ENCODE data around the gene RABGGTA.
"Not testable (repeated sequence)": the region's sequence is repeated elsewhere in the genome, so short reads cannot be mapped to it uniquely, and the experiment has no call there.

The RABGGTA gene

DNA sequence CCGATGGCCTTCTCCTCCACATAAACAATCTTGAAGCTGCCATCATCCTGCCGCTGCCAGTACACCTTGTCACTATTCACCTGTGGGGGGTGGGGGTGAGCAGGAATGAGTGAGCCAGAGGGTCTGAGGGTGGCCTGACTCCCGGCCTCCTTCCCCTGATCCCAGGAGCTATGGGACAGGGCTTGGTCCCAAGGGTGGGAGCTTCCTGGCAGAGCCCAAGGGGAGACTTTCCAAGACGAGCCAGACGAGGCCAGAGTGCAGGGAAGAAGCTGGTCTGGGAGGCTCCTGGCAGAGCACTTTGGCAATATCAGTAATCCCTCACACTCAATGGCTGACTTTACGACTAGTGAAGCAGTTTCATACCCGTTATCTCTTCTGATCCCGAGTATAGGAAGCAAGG is 16.0 kb downstream of the RABGGTA start:
- Histone ChIP-seq H3K36me3 (ENCODE audit: insufficient read depth, low read depth, low read length) (no peaks in the 10 kb centered on the region), H3K9me3 (ENCODE audit: insufficient read depth, low read depth, low read length) (no peaks in the 10 kb centered on the region), H3K4me1 (ENCODE audit: insufficient read depth, low read length) (no peaks in the 10 kb centered on the region), H3K27ac (ENCODE audit: low read length) (no peak overlapping the region), H3K4me3 (ENCODE audit: low read length) (no peak overlapping the region), H3K27me3 (ENCODE audit: insufficient read depth, low read length) (no peaks in the 10 kb centered on the region), H3K9ac (ENCODE audit: low read depth, low read length) (no peak overlapping the region)

DNA sequence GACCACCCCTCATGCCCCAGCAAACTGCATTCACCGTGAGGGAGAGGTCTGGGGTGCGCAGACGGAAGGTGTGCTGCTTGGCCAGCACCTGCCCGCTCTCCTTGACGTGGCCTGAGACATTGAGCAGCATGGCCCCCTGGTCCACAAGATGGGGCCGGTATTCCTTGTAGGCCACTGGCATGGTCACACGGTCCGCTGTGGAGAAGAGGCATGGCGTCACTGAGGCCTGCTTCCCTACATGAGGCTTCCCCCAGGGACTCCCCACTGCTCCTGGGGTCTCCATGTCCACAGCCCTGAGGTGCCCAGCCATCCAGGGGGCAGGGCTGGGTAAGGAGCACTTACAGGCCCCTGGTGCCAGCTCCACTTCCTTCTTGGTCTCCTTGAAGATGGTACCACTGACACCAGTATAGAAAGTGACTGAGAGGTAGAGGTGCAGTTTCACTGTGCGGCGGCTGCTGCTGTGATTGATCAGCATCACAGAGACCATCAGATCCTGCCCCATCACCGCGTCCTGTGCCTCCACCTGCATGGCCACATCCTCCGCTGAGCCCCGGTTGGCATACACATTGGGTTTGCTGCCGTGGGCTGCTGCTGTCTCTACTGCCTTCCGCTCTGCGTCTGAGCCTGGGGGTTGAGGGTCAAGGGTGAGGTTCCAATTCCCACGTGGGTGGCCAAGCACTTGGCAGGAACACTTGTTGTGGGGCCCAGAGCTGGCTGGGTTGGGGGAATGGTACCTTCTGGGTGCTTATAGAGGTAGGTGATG is 16.6 kb downstream of the RABGGTA start:
- Histone ChIP-seq H3K4me1 (ENCODE audit: insufficient read depth, low read length) (no peaks in the 10 kb centered on the region), H3K4me3 (ENCODE audit: low read length) (no peak overlapping the region), H3K9me3 (ENCODE audit: insufficient read depth, low read depth, low read length) (no peaks in the 10 kb centered on the region), H3K27ac (ENCODE audit: low read length) (no peak overlapping the region), H3K9ac (ENCODE audit: low read depth, low read length) (no peak overlapping the region), H3K27me3 (ENCODE audit: insufficient read depth, low read length) (no peaks in the 10 kb centered on the region), H3K36me3 (ENCODE audit: insufficient read depth, low read depth, low read length) (no peaks in the 10 kb centered on the region)

DNA sequence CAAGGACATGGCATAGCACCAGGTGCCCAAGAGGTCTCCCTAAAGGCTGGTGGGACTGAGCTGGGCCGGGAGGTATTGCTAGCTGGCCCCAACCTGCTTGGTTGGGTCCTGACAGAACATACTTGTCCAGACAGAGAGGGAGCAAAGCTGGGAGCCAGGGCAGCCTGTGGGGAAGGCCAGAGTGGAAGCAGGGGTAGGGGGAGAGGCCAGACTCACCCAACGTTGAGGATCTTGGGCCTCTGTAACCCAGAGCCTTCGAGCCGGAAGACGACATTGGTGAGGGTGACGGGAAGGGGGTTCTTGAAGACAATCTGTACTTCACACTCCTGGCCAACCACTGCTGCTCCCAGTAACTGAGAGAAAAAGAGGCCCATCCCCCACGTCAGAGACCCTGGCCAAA is 17.5 kb downstream of the RABGGTA start:
- Histone ChIP-seq H3K36me3 (ENCODE audit: insufficient read depth, low read depth, low read length) (no peaks in the 10 kb centered on the region), H3K27me3 (ENCODE audit: insufficient read depth, low read length) (no peaks in the 10 kb centered on the region)

DNA sequence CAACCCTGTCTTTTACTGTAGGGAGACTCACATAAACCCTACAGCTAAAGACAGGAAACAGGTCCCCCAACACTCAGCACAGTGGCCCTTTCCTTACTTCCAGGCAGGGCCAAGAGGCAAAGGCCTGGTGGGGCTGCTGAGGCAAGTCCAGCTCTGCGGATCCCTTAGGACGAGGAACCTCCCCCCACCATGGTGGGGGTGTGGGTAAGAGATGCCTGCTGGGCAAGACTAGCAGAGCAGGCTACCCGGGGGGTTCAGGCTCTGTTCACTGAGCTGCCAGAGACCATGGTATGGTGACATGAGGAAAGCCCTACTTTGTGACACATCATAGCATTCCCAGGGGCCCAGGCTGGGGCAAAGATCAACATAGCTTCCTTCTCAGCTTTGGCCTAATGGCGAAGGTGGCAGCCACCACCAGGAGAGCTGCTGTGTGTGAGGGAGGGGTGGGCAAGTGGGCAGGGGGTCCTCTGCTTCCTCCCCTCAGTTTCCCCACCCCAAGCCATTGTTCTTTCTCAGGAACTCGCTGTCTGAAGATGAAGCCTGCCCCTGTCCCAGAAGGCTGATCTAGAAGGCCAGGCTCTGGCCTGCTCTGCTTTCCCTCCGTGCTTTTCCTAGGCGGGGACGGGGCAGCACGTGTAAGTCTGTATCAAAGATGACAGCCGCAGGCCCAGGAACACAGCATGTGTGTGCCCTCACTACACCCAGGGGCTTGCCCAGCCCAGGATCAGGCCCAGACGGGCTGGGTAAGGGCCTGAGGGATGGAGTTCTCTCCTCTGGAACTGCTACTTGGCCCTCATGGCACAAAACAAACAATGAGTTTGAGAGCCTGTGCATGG is 18.9 kb downstream of the RABGGTA start:
- no peaks in the 10 kb centered on the region for H3K36me3 ChIP-seq (ENCODE audit: insufficient read depth, low read depth, low read length)

More for the DNA sequence above, 17.5 kb downstream of the RABGGTA start:
- Histone ChIP-seq H3K4me3 (ENCODE audit: low read length) (no peak overlapping the region), H3K9me3 (ENCODE audit: insufficient read depth, low read depth, low read length) (no peaks in the 10 kb centered on the region), H3K9ac (ENCODE audit: low read depth, low read length) (no peak overlapping the region), H3K4me1 (ENCODE audit: insufficient read depth, low read length) (no peaks in the 10 kb centered on the region), H3K27ac (ENCODE audit: low read length) (no peak overlapping the region)

DNA sequence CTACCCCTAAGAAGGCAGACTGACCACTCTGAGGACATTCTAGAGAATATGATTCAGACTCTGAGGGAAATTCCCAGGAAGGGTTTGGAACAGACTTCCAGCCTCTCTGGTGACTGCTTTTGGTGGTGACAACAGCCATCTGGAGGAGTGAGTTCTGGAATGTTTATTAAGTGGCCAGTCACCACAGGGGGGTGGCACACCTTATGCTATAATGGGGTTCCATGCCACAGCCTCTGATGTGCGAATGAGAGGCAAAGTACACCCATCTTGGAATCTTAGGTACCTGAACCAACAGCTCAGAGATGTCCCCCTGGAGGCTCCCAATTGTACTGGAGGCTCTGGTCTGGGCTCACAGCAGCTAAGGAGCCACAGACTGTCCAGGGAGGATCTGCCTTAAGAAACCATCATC is 19.5 kb downstream of the RABGGTA start:
- H3K36me3 ChIP-seq (ENCODE audit: insufficient read depth, low read depth, low read length), result no peaks in the 10 kb centered on the region
- no peak overlapping the region for H3K27ac ChIP-seq (ENCODE audit: low read length)
- no peak overlapping the region for H3K9ac ChIP-seq (ENCODE audit: low read depth, low read length)
- no peaks in the 10 kb centered on the region for H3K27me3 ChIP-seq (ENCODE audit: insufficient read depth, low read length)
- no peak overlapping the region for H3K4me3 ChIP-seq (ENCODE audit: low read length)
- H3K4me1 ChIP-seq (ENCODE audit: insufficient read depth, low read length), result no peaks in the 10 kb centered on the region
- H3K9me3 ChIP-seq (ENCODE audit: insufficient read depth, low read depth, low read length), result no peaks in the 10 kb centered on the region

More for the DNA sequence above, 18.9 kb downstream of the RABGGTA start:
- Histone ChIP-seq H3K27me3 (ENCODE audit: insufficient read depth, low read length) (no peaks in the 10 kb centered on the region), H3K9me3 (ENCODE audit: insufficient read depth, low read depth, low read length) (no peaks in the 10 kb centered on the region), H3K27ac (ENCODE audit: low read length) (no peak overlapping the region), H3K4me1 (ENCODE audit: insufficient read depth, low read length) (no peaks in the 10 kb centered on the region), H3K4me3 (ENCODE audit: low read length) (no peak overlapping the region), H3K9ac (ENCODE audit: low read depth, low read length) (no peak overlapping the region)

DNA sequence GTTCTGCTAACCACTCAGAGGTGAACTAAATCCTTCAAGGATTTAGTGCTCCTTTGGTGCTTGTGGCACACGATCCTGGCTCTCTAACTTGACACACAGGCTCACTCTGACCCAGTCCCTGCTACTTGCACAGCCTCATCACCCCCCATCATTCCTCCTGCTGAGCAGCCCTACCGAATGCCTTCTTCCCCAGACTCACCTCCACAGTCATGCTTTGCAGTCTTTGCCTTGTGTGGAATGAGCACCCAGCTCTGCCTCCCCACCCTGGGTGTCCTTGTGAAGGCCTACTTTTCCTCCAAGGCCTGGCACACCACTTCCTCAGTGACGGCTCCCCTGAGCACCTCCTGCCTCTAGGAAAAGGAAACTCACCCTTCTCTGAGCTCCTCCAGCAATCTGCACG is 21.0 kb downstream of the RABGGTA start:
- Histone ChIP-seq H3K4me3 (ENCODE audit: low read length) (no peak overlapping the region), H3K9me3 (ENCODE audit: insufficient read depth, low read depth, low read length) (no peaks in the 10 kb centered on the region), H3K9ac (ENCODE audit: low read depth, low read length) (no peak overlapping the region), H3K36me3 (ENCODE audit: insufficient read depth, low read depth, low read length) (no peaks in the 10 kb centered on the region), H3K4me1 (ENCODE audit: insufficient read depth, low read length) (no peaks in the 10 kb centered on the region), H3K27me3 (ENCODE audit: insufficient read depth, low read length) (no peaks in the 10 kb centered on the region), H3K27ac (ENCODE audit: low read length) (no peak overlapping the region)

DNA sequence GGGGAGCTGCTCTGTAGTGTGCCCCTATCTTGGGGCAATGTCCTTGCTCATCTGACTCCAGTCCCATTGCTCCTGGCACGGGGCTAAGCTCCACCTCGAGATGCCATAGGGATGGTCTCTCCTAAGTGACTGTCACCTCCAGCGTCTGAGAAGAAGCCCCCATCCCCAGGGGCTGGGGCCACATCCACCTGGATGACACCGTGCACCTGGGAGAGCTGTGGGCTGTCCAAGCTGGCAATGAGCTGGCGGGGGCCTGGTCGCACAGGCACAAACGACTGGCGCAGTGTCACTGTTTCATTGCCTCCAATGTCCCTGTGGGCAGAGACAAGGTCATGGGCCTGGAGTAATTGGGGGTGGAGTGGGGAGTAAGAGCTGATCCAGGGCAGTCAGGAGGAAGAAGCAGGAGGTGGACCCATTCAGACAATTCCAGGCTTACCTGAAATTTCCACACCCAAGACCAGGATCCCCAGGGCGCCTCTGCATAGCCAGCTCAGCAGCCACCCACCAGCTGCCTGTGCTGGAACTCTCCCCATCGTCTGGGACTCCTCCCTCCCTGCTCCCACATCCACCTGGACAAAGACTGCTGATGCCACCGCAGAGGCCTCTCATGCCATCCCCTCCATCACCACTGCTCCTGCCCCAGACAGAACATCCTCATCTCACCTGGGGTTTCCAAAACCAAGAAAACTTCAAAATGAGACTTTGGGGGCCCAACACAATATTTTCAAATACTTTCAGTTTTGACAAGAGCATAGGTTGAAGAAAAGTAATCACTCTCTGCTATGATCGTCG is 22.0 kb downstream of the RABGGTA start:
- H3K27ac ChIP-seq (ENCODE audit: low read length), result no peak overlapping the region
- no peaks in the 10 kb centered on the region for H3K9me3 ChIP-seq (ENCODE audit: insufficient read depth, low read depth, low read length)
- H3K27me3 ChIP-seq (ENCODE audit: insufficient read depth, low read length), result no peaks in the 10 kb centered on the region
- H3K4me3 ChIP-seq (ENCODE audit: low read length), result no peak overlapping the region
- H3K9ac ChIP-seq (ENCODE audit: low read depth, low read length), result no peak overlapping the region
- H3K4me1 ChIP-seq (ENCODE audit: insufficient read depth, low read length), result no peaks in the 10 kb centered on the region
- H3K36me3 ChIP-seq (ENCODE audit: insufficient read depth, low read depth, low read length), result no peaks in the 10 kb centered on the region

DNA sequence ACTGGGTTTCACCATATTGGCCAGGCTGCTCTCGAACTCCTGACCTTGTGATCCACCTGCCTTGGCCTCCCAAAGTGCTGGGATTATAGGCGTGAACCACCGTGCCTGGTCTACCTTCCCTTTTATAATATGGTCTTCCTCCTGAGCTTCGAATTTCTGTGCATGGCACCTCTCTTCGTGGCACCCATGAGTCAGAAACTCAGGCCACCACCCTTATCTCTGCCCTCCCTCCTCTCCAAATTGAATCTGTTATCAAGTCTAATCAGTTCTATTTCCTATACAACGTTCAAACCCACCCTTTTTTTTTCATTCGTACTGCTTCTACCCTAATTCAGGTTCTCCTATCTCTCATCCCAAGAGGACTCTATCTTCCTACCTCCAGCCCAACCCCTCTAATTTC is 24.0 kb downstream of the RABGGTA start:
- Histone ChIP-seq H3K9ac (ENCODE audit: low read depth, low read length) (no peak overlapping the region), H3K27ac (ENCODE audit: low read length) (no peak overlapping the region), H3K4me3 (ENCODE audit: low read length) (no peak overlapping the region)

DNA sequence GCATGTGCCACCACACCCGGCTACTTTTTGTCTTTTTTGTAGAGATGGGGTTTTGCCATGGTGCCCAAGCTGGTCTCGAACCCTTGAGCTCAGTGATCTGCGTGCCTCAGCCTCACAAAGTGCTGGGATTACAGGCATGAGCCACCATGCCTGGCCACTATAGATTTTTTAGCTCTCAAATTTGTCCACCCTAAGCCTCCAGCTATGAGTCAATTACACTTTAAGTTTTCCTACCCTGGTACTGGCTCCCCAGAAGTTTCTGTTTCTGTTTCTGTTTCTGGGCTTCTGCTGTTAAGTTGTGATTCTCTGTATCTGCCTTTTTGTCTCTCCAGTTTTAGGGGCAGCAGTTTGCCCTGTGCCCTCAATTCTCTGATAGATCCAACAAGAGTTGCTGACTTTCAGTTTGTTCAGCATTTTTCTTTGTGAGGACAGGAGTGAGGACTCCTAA is 24.6 kb downstream of the RABGGTA start:
- Histone ChIP-seq H3K27ac (ENCODE audit: low read length) (no peak overlapping the region), H3K4me3 (ENCODE audit: low read length) (no peak overlapping the region), H3K9me3 (ENCODE audit: insufficient read depth, low read depth, low read length) (no peaks in the 10 kb centered on the region), H3K4me1 (ENCODE audit: insufficient read depth, low read length) (no peaks in the 10 kb centered on the region), H3K36me3 (ENCODE audit: insufficient read depth, low read depth, low read length) (no peaks in the 10 kb centered on the region), H3K27me3 (ENCODE audit: insufficient read depth, low read length) (no peaks in the 10 kb centered on the region), H3K9ac (ENCODE audit: low read depth, low read length) (no peak overlapping the region)

More for the DNA sequence above, 24.0 kb downstream of the RABGGTA start:
- no peaks in the 10 kb centered on the region for H3K27me3 ChIP-seq (ENCODE audit: insufficient read depth, low read length)
- H3K36me3 ChIP-seq (ENCODE audit: insufficient read depth, low read depth, low read length), result no peaks in the 10 kb centered on the region
- no peaks in the 10 kb centered on the region for H3K4me1 ChIP-seq (ENCODE audit: insufficient read depth, low read length)
- no peaks in the 10 kb centered on the region for H3K9me3 ChIP-seq (ENCODE audit: insufficient read depth, low read depth, low read length)

DNA sequence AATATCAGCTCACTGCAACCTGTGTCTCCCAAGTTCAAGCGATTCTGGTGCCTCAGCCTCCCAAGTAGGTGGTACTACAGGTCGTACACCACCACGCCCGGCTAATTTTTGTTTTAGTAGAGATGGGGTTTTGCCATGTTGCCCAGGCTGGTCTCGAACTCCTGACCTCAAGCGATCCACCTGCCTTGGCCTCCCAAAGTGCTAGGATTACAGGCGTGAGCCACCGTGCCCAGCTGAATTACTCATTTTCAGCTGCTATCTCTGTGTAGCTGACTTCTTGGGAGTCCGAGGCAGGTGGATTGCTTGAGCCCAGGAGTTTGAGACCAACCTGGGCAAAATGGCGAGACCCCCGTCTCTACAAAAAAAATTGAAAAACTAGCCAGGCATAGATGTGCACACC is 26.0 kb downstream of the RABGGTA start:
- H3K9me3 ChIP-seq (ENCODE audit: insufficient read depth, low read depth, low read length); H3K27ac ChIP-seq (ENCODE audit: low read length); H3K4me3 ChIP-seq (ENCODE audit: low read length); H3K9ac ChIP-seq (ENCODE audit: low read depth, low read length); H3K4me1 ChIP-seq (ENCODE audit: insufficient read depth, low read length); H3K36me3 ChIP-seq (ENCODE audit: insufficient read depth, low read depth, low read length); H3K27me3 ChIP-seq (ENCODE audit: insufficient read depth, low read length): not testable (repeated sequence)

DNA sequence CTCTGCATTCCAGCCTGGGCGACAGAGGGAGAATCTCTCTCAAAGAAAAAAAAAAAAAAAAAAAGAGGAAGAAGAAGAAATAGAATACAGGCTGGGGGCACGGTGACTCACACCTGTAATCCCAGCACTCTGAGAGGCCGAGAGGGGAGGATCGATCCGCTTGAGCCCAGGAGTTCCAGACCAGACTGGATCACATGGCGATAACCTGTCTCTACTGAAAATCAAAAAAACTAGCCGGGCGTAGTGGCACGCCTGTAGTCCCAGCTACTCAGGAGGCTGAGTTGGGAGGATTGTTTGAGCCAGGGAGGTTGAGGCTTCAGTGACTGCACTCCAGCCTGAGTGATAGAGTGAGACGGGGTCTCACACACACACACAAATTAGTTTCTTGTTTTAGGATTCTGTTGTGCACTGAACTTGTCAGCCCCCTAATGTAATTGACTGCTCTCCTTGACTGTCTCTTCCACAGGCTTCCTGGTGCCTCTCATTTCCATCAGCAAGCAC is 28.0 kb downstream of the RABGGTA start:
- Histone ChIP-seq H3K9me3 (ENCODE audit: insufficient read depth, low read depth, low read length) (no peaks in the 10 kb centered on the region), H3K9ac (ENCODE audit: low read depth, low read length) (peak overlapping the region; percentile 85; the same call in 1 of the 2 replicates), H3K27me3 (ENCODE audit: insufficient read depth, low read length) (no peaks in the 10 kb centered on the region), H3K36me3 (ENCODE audit: insufficient read depth, low read depth, low read length) (peaks cover 29% of the 10 kb centered on the region), H3K4me3 (ENCODE audit: low read length) (peak overlapping the region; percentile 91; the same call in 1 of the 2 replicates), H3K4me1 (ENCODE audit: insufficient read depth, low read length) (no peaks in the 10 kb centered on the region), H3K27ac (ENCODE audit: low read length) (no peak overlapping the region)

All from iPS-20b (cell line).